Activated CD4-positive, alpha-beta memory T cell treated with anti-CD3 and anti-CD28 coated beads, Interleukin-2, amount 10 ng/mL, durations not matched to agents 7 days and 5 days (primary cell): ENCODE measurements around the gene CPHXL2. TPM values are rescaled to one million over a fixed set of nuclear protein-coding genes. Genes with fewer than 3 reads are reported as not detected.

Experiments used
- CTCF ChIA-PET: fragments of 350-600 bp; sonication (Branson Sonifier 250); formaldehyde crosslinking; loops from one replicate; lab custom pipeline; 2021; ENCODE audit warnings: antibody characterized with exemption, inconsistent platforms; lab: Charles Lee
- POLR2A ChIA-PET: fragments of 350-600 bp; sonication (Branson Sonifier 250); formaldehyde crosslinking; loops from one replicate; lab custom pipeline; 2021; ENCODE audit warnings: antibody characterized with exemption; lab: Charles Lee
- DNase-seq: peaks from one replicate; pipeline ENCODE4 v3.0.0-alpha.2; 2020
- H3K27ac Mint-ChIP-seq: one replicate; pipeline ENCODE4 v1.8.0; 2021; ENCODE audit warnings: mild to moderate bottlenecking, mixed read lengths
- H3K27me3 Mint-ChIP-seq: one replicate; pipeline ENCODE4 v1.8.0; 2021; ENCODE audit warnings: mixed read lengths
- H3K36me3 Mint-ChIP-seq: one replicate; pipeline ENCODE4 v1.8.0; 2021; ENCODE audit warnings: low read depth, mixed read lengths
- H3K4me1 Mint-ChIP-seq: one replicate; pipeline ENCODE4 v1.8.0; 2021; ENCODE audit warnings: mixed read lengths
- H3K4me3 Mint-ChIP-seq: one replicate; pipeline ENCODE4 v1.8.0; 2021; ENCODE audit warnings: mild to moderate bottlenecking, mixed read lengths
- H3K9me3 Mint-ChIP-seq: one replicate; pipeline ENCODE4 v1.8.0; 2021; ENCODE audit warnings: mixed read lengths
- total RNA-seq, 2 experiments: library from RNA; stranded (reverse); gene quantifications; one replicate each; pipeline ENCODE4 v1.2.3, GENCODE V29; 2021

CPHXL2 gene
- total RNA-seq, 2 experiments from 2014 or later, result not detected

DNA sequence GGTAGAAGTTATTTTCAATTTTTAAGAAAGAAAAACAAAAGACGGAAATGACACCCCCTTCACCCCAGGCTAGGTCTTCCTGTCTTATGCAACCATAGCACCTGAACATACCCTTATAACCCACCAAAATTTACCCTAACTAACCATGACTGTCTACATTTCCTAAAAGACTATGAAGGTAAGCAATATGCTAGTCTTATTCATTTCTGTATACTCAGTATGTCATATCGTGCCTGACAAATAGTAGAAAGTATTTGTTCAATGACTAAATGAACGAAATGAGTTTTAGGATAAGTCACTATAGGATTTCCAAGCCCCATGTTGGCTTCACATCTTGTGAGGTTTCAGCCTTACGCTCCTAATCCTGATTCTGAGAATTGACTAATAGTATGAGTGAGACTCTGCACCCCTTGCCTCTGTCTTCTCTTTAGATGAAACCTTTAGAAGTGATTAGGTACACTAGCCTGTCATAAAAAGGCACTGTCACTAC lies 60.2 kb downstream of the CPHXL2 start:
- POLR2A ChIA-PET, result interaction anchor here (1.1 kb wide), 2 partner anchors 31 to 32 kb away, joined by 4 to 6 read pairs; partner anchors contain the start of genes KARS1 and TERF2IP
- CTCF ChIA-PET, result interaction anchor here (0.8 to 0.9 kb wide), 2 partner anchors 17 to 31 kb away, joined by 3 read pairs; partner anchors contain the start of genes KARS1 and TERF2IP
- H3K4me3 Mint-ChIP-seq, result peak overlapping the region; percentile 26
- peaks cover 53% of the 10 kb centered on the region for H3K4me1 Mint-ChIP-seq
- no peak for DNase-seq
- H3K27me3 Mint-ChIP-seq, result no peaks in the 10 kb centered on the region
- H3K27ac Mint-ChIP-seq, result peak overlapping the region; percentile 89
- peaks cover 66% of the 10 kb centered on the region for H3K36me3 Mint-ChIP-seq
- H3K9me3 Mint-ChIP-seq, result no peaks in the 10 kb centered on the region

GRCh38 chr16:75615619-75616018 lies 61.2 kb downstream of the CPHXL2 start:
- ChIA-PET CTCF (interaction anchor here (0.8 to 1.2 kb wide), 4 partner anchors 9 to 98 kb away, joined by 3 to 7 read pairs (median 4); partner anchors contain the start of genes KARS1 and TERF2IP), POLR2A (interaction anchor here (1.1 kb wide), 4 partner anchors 9 to 49 kb away, joined by 3 to 6 read pairs (median 4); partner anchors contain the start of genes GABARAPL2, KARS1 and TERF2IP)
- no peak overlapping the region for H3K4me3 Mint-ChIP-seq
- peaks cover 68% of the 10 kb centered on the region for H3K36me3 Mint-ChIP-seq
- H3K4me1 Mint-ChIP-seq, result peaks cover 44% of the 10 kb centered on the region
- H3K27ac Mint-ChIP-seq, result peak overlapping the region; percentile 89
- no peaks in the 10 kb centered on the region for H3K9me3 Mint-ChIP-seq
- no peak for DNase-seq
- no peaks in the 10 kb centered on the region for H3K27me3 Mint-ChIP-seq

DNA sequence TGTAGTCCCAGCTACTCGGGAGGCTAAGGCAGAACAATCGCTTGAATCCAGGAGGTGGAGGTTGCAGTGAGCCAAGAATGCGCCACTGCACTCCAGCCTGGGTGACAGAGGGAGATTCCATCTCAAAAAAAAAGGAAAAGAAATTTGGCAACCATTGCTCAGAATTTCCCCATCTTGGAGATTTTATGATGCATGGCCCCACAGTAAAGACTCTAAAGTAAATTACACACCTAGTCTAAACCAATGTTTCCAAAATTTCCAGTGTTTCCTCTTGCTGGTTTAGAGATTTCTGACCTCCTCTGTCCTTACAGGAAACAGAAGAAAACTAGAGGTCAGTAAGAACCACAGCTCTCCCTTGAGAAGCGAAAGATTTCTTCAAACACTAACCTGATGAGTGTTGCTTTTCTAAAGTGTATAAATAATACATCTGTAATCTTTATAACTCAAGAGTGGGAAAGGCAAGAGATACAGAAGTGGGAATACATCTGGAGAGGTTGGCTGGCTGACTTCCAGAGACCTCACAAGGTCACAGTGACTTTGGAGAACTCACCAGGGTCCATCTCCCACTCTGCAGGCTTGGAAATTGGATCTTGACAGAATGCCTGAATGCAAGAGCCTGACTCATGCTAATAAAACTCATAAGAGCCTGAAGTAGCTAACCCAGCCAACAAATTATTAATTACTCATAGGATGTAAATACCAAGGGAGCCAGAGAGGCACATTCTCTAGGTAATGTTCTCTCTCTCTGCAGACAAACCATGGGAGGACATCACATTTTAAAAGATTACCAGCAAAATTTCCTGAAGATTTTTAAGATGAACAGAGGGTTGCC lies 62.5 kb downstream of the CPHXL2 start:
- Mint-ChIP-seq H3K4me1 (peaks cover 36% of the 10 kb centered on the region), H3K9me3 (no peaks in the 10 kb centered on the region), H3K27ac (no peak overlapping the region), H3K4me3 (no peak overlapping the region), H3K36me3 (peaks cover 69% of the 10 kb centered on the region), H3K27me3 (no peaks in the 10 kb centered on the region)
- no peak for DNase-seq
- CTCF ChIA-PET, result no interaction called here
- POLR2A ChIA-PET, result interaction anchor here (1.1 kb wide), 1 partner anchor 8 kb away, joined by 3 read pairs; no protein-coding TSS in a partner anchor

Other genes with a start within 250 kb of the CPHXL2 start
- gene CFDP1, start 243.5 kb downstream of the CPHXL2 start, total RNA-seq, result 10 to 100 TPM; 35.1 to 36.2 TPM
- gene TMEM170A, start 212.3 kb downstream of the CPHXL2 start, total RNA-seq, result 10 to 100 TPM; 30.8 to 33.9 TPM
- gene CHST6, start 181.6 kb downstream of the CPHXL2 start, total RNA-seq, result not detected
- under 1 TPM in 1 of 2 experiments, not detected in 1; 0.10 TPM for gene CHST5, start 140.9 kb downstream of the CPHXL2 start, total RNA-seq
- 1 to 10 TPM; 1.9 to 2.0 TPM for gene TMEM231, start 120.8 kb downstream of the CPHXL2 start, total RNA-seq
- 10 to 100 TPM; 84.9 to 86.2 TPM for gene GABARAPL2, start 110.6 kb downstream of the CPHXL2 start, total RNA-seq
- 10 to 100 TPM; 50.7 to 56.0 TPM for gene ADAT1, start 53.7 kb downstream of the CPHXL2 start, total RNA-seq
- 100 to 1,000 TPM; 169 to 170 TPM for gene KARS1, start 29.3 kb downstream of the CPHXL2 start, total RNA-seq
- 10 to 100 TPM; 92.7 to 96.2 TPM for gene TERF2IP, start 29.2 kb downstream of the CPHXL2 start, total RNA-seq
- gene DUXB, start 24.5 kb upstream of the CPHXL2 start, total RNA-seq, result not detected
- gene CPHXL, start 49.5 kb upstream of the CPHXL2 start, total RNA-seq, result not detected